ENCODE data around the gene FCRLA.
A peak's percentile ranks its signal among the peaks of the same experiment; 100 is the strongest.
"Not testable (repeated sequence)": the region's sequence is repeated elsewhere in the genome, so short reads cannot be mapped to it uniquely, and the experiment has no call there.

Gene FCRLA

DNA sequence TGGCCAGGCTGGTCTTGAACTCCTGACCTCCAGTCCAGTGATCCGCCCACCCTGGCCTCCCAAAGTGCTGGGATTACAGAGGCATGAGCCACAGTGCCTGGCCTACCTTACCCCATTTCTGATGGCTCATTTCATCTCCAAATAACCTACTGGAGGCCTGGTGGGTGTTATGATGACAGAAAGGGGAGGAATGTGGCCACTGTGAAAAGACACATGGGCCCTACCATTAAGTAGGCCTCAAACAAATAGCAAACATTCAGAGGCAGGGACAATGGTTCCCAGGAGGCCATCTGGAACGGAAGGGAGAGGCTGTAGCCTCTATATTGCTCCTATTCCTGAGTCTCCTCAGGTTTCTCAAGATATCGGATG, 932 bp upstream of the FCRLA start:
- DNase-seq, result no peak

DNA sequence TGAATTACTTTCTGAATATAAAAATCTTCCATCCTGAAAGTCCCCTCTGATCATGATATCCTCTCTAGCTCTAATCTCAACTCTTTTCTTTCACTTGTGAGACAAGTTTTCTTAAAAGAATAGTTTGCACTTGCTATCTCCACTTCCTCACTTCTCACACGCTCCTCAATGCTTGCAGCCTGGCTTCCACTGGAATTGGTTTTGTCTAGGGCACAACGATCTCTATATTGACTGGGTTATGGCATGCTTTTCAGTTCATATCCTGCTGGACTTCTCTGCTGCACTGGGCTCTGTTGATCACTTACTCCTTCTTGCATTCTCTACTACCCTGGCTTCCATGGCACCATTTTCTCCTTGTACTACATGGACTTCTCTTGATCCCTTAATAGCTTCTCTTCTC, 474 bp downstream of the FCRLA start:
- no peak for DNase-seq

DNA sequence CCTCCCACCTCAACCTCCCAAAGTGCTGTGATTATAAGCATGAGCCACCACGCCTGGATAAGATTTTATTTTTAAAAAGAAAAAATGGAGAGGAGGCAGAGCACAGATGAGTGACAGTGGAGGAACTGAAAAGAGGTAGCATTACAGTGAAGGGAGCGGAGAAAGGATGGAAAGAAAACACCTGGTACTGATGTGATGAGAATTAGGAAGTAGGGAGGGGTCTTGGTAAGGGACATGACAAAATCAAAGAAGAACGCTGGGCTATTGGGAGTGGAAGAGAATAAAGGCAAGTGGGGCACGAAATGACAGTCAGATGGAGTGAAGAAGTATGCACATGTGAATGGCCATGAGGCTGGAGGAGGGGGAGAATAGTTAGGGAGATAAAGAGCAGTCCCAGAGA, 2.3 kb downstream of the FCRLA start:
- no peak for DNase-seq

DNA sequence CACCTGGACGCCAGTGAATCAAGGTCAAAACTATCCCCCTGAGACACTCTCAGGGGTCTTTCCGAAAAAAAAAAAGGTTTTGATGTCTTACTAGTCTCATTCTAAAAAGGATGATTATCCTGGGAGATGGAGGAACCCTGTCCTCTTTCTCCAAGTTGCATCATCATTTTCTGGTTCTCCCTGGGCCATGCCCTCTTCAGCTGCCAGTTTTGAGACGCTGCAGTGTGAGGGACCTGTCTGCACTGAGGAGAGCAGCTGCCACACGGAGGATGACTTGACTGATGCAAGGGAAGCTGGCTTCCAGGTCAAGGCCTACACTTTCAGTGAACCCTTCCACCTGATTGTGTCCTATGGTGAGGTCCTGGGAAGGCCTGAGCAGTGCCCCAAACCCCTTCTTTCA, 3.5 kb downstream of the FCRLA start:
- DNase-seq, result no peak

DNA sequence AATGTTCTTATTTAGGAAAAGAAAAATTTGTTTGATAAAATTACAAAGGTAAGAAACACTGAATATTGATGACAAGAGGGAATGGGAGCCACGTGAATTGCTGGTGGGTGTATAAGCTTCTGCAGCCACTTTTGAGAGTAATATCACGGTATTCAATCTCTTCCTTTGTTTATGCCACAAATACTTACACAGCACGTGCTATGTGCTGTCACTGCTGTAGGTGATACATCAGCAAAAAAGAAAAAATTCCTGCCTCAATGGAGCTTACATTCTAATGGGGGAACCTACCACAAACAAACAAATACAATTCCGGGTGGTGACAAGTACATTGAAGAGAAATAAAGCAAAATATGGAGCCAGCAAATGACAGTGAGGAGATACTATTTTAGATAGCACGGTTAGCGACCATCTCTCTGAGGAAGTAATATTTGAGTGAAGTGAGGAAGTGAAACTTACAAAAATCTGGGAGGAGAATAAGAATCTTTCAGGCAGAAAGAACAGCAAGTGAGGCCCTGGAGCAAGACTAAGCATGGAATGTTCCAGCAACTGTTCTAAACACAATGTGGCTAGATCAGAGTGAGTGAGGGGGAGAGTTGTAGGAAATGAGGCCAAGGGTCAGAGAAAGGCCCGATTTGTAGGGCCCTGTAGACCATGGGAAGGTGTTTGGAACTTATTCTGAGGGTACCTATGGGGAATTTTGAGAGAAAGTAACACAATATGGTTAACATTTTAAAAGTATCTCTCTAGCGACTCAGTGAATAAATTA, 11.7 kb downstream of the FCRLA start:
- no peak for DNase-seq

DNA sequence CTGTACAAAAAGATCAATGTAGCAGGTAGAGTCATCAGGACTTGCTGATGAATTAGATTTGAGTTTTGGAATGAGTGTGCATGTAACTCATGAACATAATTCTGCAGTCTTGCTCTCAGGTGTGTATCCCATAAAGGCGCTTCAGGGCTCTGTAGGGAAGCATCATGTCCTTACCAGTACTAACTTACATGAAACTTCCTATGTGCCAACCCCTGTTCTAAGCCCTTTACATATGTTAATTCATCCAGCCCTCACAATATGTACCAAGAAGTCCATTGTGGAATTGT, 12.2 kb downstream of the FCRLA start:
- no peak for DNase-seq

DNA sequence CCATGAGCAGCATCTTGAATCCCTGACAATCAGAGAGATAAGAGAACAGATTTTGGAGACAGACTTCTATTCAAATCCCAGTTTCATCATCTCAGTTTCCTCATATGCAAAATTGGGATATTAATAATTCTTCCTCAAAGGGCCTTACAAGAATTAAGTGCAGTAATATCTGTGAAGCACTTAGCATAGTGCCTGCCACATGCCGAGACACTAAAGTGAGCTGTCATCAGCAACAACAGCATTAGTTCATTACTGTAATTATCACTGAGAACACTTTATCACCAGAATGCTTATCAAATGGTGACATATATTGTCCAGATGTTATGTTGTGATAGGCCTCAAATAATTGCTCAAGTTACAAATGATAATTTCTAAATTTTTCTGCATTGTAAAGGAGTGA, 13.4 kb downstream of the FCRLA start:
- no peak for DNase-seq

DNA sequence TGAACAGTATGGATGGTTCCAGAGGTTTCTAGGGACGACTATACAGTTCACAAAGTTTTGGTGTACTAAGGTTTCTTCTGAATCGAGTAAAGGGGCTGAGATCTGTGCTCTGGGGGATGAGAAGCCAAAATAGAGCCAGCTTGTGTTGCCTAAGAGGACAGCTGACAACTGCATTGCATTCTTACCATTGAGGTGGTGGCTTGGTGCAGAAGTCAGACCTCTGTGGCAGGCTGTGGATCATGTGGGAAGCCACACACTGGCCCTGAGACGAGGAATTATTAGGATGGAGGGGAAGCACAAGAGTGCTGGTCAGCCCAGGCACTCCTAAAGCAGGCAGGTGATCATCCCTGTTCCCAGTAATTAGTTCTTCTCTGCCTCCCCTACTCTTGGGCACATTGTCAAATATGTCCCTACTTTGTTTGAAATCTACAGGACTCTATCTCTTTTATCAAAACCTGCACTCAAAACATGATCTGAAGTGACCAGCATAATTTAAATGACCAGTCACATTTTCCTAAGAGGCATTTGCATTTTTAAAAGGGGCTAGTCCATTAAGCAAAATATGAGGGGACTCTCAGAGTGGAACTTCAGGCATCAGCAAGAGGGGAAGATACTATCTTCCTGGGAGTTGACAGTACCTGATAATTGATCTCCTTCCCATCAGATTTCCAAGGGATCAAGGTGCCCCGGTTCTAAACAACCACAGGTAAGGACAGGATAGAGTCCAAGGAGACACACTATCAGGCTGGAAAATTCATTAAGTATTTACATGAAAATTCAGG, 14.1 kb downstream of the FCRLA start, which contains the start of gene FCRLB:
FCRLB (plus strand) TSS at position 589 of the 782 bp plus-strand sequence. CDS start 1,129 bp downstream, outside the sequence.
- DNase-seq, result no peak

DNA sequence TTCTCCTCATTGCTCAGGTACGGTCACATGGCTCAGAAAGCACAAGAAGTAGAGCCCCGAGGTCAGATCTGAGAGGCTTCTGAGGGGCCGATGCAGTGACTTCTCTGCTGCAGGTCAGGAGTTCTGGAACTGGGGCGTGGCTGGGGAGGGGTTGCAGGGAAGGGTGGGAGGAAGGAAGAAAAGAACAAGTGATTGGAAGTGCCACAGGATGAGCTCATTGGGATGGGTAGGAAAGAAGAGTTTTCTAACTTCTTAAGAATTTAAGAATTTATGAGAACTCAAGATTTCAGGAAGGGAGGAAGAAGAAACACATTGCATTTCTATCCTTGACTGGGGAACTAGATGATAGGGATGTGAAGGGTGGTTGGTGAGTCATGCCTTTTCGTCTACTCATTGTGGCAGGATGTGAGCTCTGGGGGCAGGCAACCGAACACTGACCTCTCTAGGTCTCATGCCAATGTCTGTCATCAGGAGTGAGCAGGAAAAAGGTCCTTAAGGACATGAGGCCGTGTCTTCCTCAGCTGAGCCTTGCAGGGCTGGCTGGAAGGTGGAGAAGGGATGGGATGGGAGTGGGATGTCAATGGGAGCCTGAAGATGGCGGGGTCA, 14.8 kb downstream of the FCRLA start:
- no peak for DNase-seq

DNA sequence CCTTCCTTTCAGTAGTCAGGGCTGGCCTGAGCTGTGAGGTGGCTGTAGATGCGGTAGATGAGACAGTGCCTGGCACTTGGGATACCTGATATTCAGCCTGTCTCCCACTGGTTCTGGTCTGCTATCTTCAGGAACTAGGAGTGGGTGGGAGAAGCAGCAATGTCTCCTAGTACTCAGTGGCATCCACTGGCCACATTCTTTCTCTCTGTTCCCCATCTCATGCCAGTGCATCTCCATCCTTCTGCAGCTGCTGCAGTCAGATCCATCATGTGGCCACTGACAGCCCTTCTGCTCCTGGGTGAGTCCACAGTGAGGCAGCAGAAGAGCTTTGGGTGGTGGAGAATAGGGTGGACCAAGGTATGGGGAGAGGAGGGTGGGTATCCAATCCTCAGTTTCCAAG, 15.4 kb downstream of the FCRLA start:
- no peak for DNase-seq

DNA sequence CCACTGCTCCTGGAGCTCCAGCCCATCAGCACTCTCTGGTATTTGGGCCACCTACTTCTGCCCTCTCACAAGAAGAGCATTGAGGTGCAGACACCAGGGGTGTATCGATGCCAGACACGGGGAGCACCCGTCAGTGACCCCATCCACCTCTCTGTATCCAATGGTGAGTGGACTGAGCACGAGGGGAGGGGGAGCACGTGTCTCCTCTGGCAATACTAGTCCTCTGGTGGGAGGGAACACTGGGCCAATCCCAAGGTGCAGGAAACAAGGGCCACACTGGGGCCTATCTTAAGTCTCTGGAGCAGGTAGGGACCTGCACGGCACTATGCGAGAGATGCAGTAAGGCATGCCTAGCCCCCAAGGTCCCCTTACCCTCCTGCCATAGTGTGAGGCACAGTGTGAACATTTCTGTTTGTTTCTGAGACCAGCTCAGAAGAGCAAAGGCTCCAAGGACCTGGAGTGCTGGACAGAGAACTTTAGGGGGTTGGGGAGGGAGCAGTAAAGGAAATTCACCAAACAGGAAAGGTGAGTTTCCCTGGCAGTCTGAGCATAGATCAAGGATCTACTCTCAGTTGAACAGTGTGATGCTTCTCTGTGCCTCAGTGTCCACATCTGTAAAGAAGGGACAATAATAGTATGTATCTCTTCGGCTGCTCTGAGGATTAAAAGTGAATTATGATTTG, 16.6 kb downstream of the FCRLA start:
- no peak for DNase-seq

DNA sequence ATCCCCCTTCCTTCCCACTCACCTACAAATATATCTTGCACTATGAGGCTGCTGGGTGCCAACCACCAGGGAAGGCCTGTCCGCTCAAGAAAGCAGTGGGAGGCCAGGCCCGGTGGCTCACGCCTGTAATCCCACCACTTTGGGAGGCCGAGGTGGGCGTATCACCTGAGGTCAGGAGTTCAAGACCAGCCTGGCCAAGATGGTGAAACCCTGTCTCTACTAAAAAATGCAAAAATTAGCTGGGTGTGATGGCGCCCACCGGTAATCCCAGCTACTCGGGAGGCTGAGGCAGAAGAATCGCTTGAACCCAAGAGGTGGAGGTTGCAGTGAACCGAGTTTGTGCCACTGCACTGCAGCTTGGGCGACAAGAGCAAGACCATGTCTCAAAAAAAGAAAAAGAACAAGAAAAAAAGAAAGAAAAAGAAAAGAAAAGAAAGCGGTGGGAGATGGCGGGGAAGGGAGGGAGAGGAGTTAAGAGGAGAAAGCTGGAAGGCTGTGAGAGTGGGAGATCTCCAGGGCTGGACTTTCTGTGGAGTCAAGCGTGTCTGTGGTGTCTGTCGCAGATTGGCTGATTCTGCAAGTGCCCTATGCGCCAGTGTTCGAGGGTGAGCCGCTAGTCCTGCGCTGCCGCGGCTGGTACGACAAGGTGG, 18.4 kb downstream of the FCRLA start:
- not testable (repeated sequence) for DNase-seq

DNA sequence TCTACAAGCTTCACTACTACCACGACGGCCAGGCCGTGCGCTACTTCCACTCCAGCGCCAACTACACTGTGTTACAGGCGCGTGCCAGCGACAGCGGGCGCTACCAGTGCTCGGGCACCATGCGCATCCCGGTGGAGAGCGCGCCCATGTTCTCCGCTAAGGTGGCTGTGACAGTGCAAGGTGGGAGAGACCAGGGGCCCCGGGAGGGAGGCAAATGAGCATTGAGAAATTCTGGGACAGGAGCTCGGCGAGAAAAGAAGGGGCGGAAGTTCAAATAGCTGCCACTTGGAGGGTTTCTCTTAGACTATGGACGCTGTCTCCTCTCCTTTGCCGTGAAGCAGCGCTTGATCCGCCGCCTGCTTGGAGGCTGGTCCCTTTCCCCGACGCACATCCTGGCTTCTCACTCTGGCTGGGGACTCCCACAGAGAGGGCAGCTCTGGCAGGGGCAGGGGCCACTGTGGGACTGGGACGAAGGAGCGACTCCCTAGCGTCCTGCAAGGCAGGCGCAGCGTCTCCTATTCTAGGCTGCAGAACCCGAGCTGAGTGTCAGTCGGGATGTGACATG, 19.0 kb downstream of the FCRLA start:
- peak; percentile 25 for DNase-seq

DNA sequence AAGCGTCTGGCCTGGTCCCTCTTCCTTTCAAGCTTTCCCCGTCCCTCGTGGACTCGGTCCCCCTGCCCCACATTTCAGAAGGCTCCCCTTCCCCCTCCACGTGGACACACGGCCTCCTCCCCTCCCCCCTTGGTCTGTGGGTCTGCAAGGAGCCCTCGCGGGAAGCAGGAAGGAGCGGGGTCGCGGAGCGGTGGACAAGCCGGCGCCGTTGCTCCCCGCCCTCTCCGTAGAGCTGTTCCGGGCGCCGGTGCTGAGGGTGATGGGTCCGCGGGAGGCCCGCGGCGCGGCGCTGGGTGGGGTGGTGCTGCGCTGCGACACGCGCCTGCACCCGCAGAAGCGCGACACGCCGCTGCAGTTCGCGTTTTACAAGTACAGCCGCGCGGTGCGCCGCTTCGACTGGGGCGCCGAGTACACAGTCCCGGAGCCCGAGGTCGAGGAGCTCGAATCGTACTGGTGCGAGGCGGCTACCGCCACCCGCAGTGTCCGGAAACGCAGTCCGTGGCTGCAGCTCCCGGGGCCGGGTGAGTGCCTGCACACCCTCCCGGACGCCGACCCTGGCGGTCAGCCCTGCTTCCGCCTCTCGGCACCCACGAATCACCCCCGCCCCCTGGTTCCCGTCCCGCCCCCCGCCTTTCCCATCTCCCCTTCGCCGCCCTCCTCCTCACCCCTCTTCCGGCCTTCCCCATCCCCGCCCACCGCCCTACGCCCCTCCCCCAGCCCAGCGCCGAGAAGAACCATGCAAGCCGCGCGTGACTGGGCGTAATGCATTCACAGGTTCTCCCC, 19.6 kb downstream of the FCRLA start:
- DNase-seq, result peak; percentile 70

DNA sequence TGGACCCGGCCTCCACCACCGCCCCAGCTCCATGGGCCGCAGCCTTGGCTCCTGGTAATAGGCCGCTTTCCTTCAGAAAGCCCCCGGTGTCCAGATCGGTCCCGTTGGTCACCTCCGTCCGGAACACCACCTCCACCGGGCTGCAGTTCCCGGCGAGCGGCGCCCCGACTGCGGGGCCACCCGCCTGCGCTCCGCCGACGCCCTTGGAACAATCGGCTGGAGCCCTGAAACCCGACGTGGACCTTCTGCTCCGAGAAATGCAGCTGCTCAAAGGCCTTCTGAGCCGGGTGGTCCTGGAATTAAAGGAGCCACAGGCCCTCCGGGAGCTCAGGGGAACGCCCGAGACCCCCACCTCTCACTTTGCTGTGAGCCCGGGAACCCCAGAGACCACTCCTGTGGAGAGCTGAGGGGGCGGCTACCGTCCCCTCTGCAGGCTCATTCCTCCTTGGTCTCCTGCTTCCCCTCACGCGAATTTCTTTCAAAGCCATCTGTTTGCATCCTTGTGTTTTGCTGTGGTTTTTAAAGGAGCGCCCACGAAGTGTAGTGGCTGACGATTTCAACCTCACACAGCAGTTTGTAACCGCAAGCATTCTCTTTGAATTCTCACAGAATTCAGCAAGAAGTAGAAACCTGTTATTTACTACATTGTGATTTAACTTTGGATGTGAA, 20.4 kb downstream of the FCRLA start:
- DNase-seq, result peak; percentile 70

DNA sequence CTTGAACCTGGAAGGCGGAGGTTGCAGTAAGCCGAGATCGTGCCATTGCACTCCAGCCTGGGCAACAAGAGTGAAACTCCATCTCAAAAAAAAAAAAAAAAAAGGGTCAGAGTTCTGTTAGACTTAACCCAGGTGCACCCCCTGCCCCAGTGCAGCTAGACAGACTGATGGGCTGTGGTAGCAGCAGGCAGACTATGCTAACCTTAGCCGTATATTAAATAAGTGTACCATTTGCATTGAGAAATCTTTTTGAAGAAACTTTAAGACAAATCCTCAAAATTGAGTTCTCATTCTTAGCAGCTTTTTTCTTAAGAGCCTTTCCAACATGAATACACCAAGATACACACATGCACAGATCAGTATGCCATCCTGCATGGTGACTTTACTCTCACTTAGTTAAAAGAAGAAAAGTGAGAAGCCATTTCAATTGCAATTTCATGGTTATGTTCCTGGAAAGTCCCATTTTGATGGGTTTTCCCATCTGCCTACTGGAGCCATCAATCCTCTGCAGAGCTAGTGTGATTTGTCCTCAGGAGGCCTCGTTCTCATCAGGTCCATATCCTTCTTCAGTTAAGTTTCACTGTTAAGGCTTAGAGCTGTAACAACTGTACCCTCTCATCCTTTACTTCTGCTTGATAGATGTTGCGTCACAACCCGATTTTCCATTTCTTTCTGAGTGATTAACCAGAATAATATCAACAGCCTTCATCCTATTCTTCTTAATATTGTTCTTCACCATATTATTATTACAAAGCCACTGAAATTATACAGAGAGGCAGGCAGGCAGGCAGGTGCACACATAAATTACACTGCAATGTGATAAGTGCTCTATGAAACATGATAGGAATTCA, 21.6 kb downstream of the FCRLA start:
- no peak for DNase-seq

DNA sequence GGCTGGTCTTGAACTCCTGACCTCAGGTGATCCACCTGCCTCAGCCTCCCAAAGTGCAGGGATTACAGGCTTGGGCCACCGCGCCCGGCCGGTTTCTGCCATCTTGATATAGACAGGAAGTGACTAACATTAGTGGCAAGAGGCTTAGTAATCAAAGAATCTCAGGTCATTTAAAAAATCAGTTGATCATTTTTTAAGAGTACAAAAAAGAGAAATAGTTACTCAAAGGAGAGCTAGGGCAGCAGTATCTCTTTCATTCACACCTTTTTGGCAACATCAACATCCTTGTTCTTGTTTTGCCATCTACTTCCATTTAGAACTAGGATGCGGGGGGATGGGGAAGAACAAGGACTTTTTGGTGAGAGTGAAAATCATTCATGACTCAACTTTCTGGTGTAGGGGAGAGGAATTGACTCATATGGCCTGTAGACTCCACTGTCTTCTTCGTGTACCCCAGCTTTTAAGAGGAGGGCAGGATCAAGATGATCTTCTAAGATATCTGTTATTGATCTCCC, 23.1 kb downstream of the FCRLA start:
- peak; percentile 75 for DNase-seq

DNA sequence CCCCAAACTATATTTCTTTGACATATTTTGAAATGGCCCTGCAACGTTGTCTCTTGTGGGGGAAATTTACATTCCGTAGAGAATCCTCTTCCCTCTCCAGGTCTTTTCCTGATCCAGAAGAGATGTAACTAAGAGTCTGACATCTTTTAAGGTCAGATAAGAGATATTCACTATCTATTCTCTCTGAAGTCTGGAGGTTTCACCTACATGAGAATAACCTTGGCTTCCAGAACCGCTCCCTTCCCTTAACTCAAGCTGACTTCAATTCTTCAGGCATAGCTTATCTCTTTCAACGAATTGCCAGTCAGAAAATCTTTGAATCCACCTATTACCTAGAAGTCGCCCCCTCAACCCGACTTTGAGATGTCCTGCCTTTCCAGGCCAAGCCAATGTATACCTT, 24.2 kb downstream of the FCRLA start:
- no peak for DNase-seq

DNA sequence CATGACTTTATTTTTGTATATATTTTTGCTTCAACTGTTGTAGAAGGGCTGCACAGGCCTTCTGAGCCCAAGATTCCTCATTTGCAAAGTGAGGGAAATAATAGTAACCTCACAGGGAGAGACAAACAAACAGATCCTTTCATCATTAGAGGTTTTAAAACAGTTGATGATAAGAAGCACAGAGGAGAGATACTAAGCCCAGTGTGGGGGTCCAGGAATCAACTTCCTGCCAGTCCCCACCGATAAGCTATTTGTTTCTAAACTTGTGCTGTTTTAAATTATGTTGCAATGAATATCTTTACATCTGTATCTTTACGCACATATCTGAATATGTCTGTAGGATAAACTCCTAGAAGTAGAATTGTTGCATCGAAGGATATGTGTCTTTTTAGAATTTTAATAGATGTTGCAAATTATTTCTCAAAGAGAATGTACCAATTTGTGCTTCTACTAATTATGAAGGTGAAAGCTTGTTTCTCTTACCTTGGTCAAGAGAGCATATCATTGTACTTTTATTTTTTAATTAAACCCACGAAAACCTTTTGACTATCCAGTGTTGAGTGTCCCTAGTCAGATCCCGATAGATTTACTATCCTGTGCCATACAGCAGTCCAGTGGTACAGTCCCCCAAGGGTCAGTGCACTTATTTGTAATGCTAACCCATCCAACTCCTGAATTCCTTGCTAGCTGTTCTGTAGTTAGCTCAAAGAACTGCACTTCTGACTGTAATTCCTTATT, 25.1 kb downstream of the FCRLA start:
- DNase-seq, result no peak
